HG03575 (cell line): Measurements from ENCODE around the gene DBET.
"Not testable (repeated sequence)": the region's sequence is repeated elsewhere in the genome, so short reads cannot be mapped to it uniquely, and the experiment has no call there.

Experiments used
- ATAC-seq: cut with Tn5 transposase; IDR thresholded peaks from one replicate; pipeline ENCODE4 v1.9.1; 2021; ENCODE audit not compliant: unreplicated experiment, insufficient number of reproducible peaks, low FRiP score; ENCODE audit errors: extremely low read depth

Gene DBET

DNA sequence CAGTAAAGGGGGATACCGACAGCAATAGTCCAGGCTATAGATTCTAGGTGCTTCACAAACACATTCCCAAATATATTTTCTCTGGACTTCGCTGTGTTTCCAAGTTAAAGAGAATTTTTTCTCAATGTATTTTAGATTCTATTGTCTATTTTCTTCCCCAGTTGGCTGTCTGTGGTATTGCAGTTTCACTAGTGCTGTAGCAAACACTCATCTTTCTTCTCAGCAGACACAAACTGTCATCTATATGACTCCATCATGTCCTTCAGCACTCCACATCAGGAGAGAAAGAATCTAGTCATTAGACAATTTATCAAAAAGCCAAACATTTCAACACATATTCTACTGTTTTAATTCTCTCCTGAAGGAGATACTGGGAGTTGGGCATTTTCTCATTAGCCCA is at the start of gene DBET:
DBET (plus strand) TSS at position 161 of the 400 bp plus-strand sequence.
- not testable (repeated sequence) for ATAC-seq

DNA sequence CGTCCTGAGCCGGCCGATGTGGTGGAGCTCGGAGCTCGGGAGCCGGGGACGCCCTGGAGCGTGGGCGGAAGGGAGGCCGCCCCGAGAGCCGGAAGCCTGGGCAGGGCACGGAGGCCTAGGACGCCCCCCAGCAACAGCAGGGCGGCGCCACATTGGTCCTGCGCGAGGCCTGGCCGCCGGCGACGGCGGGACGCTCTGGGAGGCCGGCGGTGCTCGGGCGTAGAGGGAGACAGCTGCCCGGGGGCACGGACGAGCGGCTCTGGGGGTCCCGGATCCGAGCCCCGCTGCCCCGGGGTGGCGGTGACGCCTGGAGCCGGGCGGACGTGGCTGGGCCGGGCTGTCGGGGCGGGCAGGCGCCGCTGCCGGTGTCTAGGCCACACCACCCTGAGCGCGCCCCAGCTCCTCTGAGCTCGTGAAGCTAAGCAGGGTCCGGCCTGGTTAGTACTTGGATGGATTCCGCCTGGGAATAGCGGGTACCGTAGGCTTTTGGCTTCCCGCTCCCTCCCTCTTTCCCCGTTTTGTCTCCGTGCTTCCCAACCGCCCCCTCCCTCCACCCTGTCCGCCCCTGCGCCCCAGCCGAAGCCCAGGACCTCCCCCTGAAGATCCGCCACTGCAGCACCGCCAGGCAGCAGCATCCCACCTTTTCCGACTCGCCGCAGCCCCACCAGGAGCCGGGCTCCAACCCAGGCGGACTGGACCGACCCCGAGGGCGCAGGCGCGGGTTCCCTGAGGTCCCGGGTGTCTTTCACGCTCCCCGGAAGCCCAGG is 49.3 kb upstream of the DBET start:
- ATAC-seq: no peak

DNA sequence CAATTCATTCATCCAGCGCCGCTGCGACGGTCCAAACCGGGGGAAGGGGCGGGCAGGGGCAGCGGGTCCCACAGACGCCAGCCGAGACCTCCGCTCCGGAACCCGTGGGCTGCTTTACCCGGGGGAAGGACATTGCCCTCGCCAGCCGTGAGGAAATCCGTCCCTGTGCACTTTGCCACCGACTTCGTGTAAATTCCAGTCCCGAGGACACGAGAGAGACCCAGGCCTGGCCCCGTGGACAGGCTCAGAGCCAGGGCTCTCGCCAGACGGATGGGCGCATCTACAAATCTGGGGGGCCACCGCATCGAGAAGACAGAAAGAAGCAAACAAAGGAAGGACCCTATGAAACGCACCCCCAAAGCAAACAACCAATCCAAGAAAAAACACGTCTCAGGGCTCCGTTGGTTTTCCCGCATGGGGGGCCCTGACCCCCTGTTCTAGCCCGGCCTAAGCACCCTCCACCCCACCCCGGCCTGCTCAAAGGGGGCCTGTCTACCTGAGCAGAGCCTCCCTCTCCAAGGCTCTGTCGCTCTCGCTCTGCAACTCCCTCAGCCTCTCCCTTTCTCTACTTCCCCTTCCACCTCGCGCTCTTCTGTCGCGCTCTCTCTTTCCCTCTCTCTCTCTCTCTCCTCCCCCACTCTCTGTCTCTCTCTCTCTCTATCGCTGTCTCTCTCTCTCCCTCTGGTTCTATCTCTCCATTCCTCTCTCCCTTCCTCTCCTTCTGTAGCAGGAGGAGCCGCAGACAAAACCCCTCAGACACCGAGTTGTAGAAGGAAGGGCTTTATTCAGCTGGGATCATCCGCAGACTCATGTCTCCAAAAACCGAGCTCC is 48.5 kb upstream of the DBET start:
- ATAC-seq: no peak

DNA sequence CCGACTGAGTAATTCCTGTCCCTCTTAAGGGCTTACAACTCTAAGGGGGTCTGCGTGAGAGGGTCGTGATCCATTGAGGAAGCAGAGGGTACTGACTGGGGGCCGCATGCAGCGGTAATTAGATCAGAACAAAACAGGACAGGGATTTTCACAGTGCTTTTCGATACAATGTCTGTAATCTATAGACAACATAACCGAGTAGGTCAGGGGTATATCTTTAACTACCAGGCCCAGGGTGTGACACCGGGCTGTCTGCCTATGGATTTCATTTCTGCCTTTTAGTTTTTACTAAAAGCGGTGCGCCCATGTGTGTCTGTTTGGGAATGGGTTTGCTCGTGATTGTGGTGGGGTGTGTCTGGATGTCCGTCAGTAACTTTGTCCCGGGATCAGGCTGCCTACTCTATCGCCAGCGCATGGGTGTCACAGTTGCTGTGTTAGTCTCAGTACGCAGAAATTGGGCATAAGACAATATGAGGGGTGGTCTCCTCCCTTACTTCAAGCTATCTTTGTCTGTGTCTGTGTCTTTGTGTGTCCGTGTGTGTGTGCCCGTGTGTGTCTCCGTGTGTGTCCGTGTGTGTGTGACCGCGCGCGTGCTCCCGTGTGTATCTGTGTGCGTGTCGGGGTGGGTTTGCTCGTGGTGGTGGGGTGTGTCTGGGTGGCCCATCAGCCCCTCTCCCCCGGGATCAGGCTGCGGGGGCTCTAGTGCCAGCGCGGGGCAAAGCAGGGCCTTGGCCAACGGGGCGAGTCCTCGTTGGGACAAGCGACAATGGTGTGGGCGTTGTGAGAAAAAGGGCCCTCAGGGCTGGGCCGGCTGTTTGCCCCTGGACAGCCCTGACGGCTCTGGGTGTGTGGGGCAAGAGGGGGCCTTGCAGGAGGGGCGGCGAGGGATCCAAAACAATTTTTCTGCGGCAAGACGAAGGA is 47.7 kb upstream of the DBET start:
- no peak for ATAC-seq

DNA sequence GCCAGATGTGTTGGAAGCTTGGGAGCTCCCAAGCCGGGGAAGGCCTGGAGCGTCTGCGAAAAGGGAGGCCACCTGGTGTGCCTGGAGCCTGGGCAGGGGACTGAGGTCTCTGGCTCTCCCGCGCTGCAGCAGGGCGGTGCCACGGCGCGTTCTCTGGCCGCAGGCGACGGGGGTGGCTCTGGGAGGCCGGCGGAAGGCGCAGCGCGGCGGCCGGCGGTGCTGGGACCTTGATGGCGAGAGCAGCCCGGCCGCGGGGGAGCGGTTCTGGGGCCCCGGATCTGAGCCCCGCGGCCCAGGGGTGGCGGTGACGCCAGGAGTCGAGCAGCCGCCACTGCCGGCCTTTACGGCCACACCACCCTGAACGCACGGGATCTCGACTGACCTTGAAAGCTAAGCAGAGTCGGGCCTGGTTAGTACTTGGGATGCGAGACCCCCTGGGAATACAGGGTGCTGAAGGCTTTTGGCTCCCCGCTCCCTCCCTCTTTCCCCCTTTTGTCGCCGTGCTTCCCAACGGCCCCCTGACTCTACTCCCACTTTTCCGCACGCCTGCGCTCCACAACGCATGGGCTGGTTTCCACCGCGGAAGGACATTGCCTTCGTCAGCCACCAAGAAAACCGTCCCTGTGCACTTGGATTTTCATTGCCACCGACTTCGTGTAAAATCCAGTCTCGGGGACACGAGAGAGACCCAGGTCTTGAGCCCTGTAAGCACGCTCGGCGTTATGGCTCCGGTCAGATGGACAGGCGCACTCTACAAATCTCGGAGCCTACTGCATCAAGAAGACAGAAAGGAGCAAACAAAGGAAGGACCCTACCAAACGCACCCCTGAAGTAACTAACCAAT is 46.7 kb upstream of the DBET start:
- ATAC-seq: no peak

DNA sequence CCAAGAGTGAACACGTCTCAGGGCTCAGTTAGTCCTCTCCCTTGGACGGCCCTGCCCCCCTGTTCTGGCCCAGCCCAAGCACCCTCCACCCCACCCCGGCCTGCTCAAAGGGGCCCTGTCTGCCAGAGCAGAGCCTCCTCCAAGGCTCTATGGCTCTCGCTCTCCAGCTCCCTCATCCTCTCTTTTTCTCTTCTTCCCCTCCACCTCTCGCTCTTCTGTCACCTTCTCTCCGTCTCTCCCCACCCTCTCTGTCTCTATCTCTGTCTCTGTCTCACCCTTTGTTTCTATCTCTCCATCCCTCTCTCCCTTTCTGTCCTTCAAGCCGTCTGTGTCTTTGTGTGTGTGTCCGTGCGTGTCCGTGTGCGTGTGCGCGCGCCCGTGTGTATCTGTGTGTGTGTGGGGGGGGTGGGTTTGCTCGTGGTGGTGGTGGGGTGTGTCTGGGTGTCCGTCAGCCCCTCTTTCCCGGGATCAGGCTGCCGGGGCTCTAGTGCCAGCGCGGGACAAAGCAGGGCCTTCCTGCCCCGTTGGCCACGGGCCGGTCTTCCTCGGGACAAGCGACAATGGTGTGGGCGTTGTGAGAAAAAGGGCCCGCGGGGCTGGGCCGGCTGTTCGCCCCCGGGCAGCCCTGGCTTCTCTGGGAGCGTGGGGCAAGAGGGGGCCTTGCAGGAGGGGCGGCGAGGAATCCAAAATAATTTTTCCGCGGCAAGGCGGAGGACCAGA is 45.9 kb upstream of the DBET start:
- ATAC-seq: no peak

DNA sequence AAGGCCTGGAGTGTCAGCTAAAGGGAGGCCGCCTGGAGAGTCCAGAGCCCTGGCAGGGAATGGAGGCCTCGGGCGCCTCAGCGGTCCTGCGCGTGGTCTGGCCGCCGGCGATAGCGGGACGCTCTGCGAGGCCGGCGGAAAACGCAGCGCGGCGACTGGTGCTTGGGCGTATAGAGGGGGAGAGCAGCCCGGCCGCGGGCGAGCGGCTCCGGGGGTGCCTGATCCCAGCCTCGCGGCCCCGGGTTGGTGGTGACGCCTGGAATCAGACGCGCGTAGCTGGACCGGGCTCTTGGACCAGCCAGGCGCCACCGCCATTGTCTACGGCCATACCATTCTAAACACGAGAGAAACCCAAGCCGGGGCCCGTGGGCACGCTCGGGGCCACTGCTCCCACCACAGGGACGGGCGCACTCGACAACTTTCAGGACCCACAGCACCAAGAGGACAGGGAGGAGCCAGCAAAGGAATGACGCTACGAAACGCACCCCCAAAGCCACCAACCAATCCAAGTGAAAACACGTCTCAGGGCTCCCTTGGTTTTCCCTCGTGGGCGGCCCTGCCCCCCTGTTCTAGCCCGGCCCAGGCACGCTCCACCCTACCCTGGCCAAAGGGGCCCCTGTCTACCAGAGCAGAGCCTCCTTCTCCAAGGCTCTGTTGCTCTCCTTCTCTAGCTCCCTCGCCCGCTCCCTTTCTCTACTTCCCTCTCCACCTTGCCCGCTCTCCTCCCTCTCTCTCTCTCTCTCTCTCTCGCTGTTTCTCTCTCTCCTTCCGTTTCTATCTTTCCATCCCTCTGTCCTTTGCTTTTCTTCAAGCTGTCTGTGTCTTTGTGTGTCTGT is 45.1 kb upstream of the DBET start:
- ATAC-seq: no peak

DNA sequence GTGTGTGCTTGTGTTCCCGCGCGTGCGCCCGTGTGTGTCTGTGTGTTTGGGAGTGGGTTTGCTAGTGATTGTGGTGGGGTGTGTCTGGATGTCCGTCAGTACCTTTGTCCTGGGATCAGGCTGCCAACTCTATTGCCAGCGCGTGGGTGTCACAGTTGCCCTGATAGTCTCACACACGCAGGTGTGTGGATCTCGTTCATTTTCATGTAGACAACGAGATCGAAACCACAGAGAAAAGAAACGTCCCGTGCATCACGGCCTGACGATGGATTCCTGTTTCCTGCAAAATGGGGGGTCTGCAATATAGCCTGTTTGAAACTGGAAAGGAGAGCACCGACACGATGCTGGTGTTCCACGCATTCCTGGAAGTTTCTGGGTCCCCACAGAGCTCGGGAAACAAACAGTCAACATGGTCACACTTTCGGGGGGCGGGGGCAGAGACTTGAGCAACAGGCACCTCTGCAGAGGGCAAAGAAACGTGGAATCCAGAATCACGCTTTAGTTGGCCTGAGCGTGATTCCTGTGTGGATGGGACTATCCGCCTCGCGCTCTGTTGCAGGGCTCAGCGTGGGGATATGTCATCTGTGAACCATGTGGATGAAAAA is 44.3 kb upstream of the DBET start:
- not testable (repeated sequence) for ATAC-seq

DNA sequence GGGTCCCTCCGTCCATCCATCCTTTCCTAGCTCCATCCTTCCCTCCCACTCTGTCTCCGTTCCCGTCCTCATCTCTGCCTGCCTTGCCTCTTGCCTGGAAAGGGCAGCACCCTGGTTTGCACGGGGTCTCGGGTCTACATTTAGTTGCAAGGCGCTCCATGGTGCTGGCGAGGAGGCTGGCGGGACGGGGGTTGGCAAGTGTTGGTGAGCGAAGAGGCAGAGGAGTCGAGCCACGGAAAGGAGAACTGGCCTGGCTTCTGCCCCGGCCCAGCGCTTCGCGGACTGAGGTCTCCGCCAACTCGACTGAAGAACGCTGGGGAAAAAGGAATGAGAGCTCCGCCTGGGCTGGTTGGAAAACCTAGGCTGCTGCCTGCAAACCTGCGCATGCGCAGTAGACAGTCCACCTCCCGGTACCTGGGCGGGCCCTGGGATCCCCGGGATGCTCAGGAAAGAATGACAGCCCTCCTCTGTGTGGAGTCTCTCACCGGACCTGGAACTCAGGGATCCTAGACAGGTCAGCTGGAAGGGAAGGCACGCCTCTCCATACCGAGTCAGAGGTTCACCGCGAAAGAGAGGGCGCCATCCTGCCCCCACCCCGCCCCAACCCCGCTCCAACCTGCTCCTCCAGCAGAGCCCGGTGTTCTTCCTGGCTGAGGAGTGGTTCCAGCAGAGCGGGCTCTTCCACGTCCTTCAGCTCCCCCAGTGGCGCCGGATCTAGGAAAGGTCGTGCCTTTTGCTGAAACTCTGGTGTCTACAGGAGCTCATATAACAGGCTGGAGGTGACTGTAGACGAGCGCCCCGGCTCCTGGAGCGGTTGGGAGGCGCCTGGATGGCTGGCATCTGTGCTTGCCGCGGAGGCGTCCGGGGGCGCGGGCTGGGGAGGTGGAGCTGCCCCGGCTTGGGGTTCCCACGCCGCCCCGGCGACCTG is 43.2 kb upstream of the DBET start:
- no peak for ATAC-seq

DNA sequence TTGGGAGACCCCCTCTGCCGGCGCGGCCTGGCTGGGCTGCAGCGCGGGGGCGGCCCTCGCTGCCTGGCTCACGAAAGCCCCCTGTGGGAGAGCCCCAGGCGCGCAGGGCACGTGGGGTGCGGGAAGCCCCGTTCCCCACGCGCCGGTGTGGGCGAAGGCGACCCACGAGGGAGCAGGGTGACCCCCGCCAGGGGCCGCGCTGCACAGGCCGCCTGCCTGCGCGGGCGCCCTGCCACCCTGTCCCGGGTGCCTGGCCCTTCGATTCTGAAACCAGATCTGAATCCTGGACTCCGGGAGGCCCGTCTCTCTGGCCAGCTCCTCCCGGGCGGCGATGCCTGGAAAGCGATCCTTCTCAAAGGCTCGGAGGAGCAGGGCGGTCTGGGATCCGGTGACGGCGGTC is 42.3 kb upstream of the DBET start:
- ATAC-seq: not testable (repeated sequence)

DNA sequence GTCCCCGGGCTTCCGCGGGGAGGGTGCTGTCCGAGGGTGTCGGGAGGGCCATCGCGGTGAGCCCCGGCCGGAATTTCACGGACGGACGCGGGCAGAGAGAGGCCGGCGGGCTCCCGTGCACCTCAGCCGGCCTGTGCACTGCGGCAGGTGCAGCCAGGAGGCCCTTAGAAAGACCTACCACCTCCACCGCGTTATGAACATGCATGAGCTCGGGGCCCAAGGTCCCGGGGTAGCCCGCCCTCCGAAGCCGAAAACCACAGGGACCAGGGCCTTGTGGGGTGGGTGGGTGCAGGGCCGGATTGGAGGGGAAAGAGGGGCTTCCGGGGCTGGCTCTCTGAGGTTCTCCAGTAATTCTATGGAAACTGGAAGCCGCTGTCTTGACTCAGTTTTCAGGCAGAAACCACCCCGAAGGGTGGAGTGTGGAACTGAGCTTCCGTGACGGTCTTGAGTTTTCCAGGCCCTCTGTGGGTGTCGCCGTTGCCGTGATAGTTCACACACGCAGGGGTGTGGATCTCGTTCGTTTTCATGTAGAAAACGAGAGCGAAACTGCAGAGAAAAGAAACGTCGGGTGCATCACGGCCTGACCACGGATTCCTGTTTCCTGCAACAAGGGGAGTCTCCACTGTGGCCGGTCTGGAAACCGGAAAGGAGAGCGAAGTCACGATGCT is 41.6 kb upstream of the DBET start:
- not testable (repeated sequence) for ATAC-seq

DNA sequence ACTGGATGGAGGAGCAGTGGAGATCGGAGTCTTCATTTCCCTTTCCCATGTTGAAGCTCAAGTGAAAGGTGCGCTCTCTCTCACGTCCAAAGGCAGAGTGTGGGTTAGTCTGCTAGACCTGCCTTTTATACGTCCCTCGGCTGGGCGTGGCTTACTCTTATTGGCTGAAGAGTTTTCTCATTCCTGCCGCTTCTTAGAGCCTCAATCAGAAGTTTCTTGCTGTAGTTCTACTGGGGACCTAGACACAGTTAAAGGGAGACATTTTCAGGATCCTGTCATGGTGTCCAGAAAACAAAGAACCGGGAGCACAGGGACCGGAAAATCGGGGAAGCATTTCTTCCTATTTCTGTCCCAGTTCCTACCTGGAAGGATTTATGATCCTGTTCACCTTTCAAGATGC is 37.1 kb upstream of the DBET start, which contains the start of gene FRG2:
FRG2 (minus strand) TSS at position 101 of the 400 bp plus-strand sequence; CDS start at position 49, 52 bp downstream.
- ATAC-seq: not testable (repeated sequence)

DNA sequence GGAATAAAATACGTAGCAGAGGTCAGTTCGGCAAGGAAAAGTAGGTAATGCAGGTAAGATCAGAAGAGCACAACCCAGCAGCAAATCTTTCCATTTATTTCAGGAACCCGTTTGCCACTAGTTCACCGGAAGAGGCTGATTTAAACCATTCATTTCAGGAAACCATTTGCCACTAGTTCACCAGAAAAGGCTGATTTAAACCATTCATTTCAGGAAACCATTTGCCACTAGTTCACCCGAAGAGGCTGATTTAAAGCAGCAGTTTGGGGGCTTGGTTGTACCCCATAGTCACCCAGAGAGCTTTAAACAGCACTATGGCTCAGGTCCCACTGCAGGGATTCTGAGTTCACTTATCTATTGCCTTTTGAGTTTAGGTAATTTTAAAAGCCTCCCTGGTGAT is 33.0 kb upstream of the DBET start:
- ATAC-seq: not testable (repeated sequence)

DNA sequence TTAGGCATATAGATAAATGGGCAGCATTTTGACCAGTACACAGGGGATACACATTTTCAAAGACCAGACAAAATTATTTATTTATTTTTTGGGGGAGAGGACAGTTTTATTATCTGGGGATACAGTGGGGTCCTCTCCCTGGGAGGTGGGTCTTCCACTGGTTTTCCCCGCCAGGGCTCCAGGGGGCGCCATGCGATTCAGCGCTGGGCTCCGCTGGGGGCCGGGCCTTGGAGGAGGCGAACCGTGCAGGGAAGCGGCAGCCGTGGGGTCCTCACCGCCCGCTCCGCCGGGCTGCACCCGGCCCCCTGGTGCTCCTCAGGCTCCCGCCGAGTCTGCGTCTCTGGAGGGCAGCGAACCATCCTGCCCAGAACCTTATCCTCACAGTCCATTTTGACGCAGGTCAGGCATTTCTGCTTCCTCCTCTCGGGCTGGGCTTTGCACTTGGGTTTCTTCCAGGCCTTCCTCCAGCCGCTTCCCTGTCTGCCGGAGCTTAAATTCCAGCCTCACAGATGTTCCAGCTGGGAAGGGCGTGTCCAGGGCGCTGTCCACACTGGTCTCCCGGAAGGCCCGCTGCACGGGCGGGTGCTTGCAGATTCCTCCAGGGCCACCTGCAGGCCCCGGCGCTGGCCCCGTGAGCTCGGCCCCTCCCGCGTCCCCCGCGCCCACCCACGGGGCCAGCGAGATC is 26.5 kb upstream of the DBET start:
- ATAC-seq: not testable (repeated sequence)
